MM.1S (cell line): Measurements from ENCODE around the gene ERICH6.

Source experiments
- CTCF ChIP-seq: fragments of 300-600 bp; sonication (generic); IDR thresholded peaks from 2 replicates; pipeline ENCODE4 v1.5.1; 2016; ENCODE audit warnings: antibody characterized with exemption, low read length, mixed read lengths
- EZH2phosphoT487 ChIP-seq: fragments of 300-600 bp; sonication (generic); IDR thresholded peaks from 2 replicates; pipeline ENCODE4 v1.6.1; 2018; ENCODE audit warnings: antibody characterized with exemption, low read length

DNA sequence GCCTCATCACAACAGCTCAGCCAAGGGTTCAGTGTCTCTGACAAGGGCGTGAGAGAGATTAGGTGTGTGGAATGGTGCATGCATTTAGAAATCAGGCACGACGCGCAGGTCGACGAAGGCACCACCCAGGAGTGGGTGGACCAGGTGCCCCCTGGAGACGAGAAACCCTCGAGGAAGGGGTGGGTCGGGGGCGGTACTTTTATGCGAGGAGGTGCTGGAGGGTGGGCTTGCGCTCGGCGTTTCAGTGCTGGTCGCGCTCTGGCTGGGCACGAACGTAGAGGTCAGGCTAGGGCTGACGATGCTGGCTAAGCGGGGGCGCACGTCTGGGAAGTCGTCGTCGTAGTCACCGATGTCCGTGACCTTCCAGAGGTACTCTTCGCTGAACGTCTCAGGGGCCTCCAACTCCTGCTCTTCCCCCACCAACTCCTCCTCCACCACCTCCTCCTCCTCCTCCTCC lies 393 bp downstream of the ERICH6 start:
- TF ChIP-seq CTCF (no peak), EZH2phosphoT487 (no peak)
